Measurements from ENCODE around the gene DROSHA.
"Not testable (repeated sequence)": the region's sequence is repeated elsewhere in the genome, so short reads cannot be mapped to it uniquely, and the experiment has no call there.

The DROSHA gene

DNA sequence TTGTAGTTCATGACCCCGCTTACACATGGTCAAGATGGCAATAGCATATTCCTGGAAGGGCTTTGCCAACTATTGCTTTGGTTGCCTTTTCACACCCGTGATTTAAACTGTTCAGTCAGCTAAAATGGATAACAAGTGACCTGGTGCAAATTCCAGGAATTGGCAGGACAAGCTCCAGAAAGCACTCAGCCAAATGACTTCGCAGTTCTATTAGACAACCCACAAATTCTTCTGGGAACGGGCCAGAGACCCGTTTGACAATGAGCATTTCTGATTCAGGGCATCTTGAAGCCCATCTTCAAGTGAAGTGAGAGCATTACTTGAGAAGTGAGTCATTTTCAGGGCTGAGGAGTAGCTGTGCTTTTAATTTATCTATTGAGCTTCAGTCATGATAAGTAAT is 165.0 kb downstream of the DROSHA start:
- no peak for DNase-seq

DNA sequence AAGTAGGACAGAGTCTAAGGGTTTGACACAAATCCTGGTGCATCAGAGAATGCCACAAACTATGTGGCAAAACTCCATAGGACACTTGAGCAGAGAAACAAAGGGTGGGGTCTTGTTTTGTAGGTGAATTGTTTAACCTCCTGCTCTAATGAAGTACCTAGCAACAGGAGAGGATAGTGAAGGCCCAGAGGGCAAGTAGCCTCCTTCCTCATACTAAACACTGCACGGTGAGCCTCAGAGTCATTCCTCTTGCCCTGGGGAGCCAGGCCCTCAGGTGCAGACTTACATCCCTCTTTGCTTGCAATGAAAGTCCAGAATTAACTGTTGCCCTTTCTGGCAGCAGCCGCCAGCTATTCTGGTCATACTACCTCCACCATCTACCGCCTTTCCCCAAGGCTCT is 166.1 kb downstream of the DROSHA start:
- DNase-seq, result no peak

DNA sequence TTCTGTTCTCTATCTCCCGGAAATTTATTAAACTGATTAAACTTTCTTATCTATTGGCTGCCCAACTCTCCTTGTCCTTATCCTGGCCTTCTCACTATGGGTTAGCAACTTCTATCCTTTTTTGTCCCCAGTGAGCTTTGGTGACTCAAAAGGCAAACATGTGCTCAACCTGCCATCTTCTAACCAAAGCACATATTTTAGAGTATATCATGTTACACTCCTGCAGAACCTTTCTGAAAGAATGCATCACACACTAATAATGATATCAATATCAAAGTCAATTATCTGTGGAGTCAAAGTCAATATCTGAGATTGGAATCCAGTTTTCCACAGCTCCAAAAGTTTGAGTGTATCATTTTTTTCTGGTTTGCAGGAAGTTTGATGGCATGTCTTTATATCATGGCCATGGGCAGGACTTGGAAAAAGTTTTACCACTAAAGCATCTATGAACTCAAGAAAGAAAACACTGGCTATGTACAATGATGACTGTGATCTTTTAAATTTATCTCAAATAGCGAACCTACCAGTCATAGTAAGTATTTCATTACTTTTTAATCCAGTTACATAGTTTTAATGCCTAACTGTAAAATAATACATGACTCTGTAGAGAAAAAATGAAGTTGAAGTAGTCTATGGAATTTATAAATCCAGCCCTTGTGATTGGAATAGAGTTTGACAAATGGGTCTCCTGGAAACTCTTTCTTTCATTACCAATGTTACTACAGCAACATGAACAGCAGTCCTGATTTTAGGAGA is 166.8 kb downstream of the DROSHA start:
- no peak for DNase-seq

DNA sequence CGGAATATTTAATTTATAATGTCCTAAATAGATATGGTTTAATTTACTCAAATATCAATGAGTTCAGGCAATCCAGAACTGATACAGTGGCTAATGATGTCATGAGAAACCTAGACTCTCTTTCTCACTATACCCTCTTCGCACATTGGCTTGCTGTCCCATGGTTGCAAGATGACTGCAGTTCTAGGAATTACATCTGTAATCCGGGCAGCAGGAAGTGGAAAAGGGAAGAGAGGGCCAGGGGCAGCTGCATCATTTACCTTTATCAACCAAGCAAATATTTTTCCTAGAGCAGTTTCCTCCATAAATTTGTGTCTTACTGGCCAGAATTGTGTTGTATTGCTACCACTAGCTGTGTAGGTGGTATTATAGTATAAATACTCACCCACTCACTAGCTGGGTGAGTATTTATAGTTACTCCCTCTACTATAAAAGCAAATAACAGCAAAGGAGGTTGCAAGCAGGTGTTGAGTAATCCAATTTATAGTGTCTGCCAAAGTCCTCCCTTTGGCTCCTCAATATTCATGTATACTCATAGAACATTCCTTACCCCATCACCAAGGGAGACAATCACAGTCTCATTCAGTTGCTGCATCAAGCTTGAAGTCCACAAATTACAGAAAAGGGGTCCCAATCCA is 168.8 kb downstream of the DROSHA start:
- DNase-seq, result no peak

DNA sequence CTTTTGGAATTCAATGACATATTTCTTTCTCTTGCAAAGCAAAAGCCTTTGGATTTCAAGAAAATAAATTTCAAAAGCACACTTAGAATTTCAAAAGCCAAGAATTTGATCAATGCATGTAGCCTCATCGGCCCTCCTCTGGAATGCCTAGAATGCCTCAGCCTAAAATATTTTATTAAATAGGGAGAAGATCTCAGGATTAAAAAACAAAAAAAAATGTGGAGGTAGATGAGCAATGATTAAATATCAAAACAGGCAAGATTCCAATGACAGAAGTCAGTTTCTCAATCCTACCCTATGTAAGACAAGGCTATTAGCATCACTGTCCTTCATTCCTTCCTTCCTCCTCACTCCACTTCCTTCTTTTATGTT is 169.4 kb downstream of the DROSHA start:
- DNase-seq, result no peak

DNA sequence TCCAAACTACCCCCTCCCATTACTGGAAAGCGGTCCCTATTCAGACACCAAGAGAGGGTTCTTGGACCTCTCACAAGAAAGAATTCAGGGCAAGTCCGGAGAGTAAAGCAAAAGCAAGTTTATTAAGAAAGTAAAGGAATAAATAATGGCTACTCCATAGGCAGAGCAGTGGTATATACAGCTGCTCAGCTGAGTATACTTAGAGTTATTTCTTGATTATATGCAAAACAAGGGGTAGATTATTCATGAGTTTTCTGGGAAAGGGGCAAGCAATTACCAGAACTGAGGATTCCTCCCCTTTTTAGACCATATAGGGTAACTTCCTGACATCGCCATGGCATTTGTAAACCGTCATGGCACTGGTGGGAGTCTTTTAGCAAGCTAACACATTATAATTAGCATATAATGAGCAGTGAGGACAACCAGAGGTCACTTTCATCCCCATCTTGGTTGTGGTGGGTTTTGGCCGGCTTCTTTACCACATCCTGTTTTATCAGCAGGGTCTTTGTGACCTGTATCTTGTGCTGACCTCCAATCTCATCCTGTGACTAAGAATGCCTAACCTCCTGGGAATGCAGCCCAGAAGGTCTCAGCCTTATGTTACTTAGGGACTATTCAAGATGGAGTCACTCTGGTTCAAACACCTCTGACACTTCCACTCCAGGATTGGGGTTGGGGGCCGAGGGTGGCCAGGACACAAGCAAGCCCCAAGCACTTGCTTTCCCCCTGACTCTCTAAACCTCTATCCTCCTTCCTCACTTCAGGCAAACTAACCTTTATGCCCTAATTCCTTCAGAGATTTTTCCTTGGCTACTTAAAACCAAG is 170.0 kb downstream of the DROSHA start:
- not testable (repeated sequence) for DNase-seq

DNA sequence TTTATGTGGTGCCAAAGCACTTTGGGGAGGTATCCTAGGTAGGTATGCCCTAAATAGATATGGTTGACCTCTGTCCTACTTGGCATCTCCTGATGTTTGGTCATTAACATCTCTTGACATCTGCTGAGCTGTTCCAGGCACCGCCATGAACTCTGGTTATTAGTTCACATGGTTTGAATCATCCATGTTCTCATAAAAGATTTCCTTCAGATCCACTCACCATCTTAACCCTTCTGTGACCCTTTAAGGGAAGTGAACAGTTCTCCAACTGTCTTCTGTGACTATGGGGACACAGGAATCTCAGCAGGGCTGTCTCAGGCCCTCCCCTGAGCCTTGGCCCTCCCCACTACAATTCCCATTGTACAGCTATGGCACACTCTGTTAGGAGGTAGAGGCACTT is 170.7 kb downstream of the DROSHA start:
- DNase-seq, result no peak

DNA sequence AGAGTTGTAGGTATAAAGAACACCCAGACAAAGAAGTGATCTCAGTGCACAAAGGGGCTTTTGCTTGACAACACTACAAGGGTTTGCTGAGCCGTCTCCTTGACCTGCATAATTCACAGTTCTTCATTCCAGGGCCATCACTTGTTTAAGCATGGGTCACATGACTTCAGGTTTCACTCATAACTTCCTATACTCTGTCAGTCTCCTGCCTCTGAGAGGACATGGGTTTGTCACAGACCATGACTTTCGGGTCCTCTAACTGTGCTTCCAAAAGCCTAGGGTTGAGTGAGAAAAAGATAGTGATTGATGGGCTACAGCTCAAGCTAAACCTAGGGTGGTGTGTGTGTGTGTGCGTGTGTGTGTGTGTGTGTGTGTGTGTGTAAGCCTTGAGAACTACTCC is 172.1 kb downstream of the DROSHA start:
- no peak for DNase-seq

DNA sequence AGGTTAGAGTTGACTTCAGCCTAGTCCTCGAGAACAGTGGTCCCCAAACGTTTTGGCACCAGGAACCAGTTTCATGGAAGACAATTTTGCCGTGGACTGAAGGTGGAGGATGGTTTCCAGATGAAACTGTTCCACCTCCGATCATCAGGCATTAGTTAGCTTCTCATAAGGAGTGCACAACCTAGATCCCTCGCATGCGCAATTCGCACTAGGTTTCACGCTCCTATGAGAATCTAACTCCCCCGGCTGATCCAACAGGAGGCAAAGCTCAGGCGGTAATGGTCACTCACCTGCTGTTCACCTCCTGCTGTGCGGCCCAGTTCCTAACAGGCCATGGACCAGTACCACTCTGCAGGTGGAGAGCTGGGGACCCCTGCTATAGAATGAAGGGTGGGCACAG is 174.9 kb downstream of the DROSHA start:
- DNase-seq, result no peak

DNA sequence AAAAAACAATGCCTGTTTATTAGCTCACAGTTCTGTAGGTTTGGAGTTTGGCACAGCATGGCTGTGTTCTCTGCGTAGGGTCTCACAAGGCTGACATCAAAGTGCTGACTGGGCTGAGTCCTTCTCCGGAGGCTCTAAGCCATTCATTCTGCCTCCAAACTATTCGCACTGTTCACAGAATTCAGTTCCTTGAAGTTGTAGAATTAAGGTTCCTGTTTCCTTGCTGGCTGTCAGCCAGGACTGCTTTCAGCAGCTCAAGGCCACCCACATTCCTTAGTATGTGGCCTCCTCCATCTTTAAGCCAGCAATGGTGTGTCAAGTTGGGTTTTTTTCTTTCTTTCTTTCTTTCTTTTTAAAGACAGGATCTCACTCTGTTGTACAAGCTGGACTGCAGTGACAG is 176.6 kb downstream of the DROSHA start:
- DNase-seq, result no peak
